Spleen (tissue), 11 donors: ENCODE results near the gene UBL7. TPM values are rescaled to one million over a fixed set of nuclear protein-coding genes. Genes with fewer than 3 reads are reported as not detected.
A peak's percentile ranks its signal among the peaks of the same experiment; 100 is the strongest.

Experiments used
- DNase-seq: peaks from one replicate; pipeline ENCODE4 v3.0.0-alpha.2; 2020
- H3K27ac ChIP-seq, 8 donors: fragments of 200-600 bp; sonication (generic) in 7 of 8; 1 replicate in 4 of 8; 2 replicates in 4 of 8; pipeline versions ENCODE4 v1.5.0 to v1.8.0; 2016 to 2021; ENCODE audit warnings: inconsistent platforms in 4 of 8, mild to moderate bottlenecking in 4 of 8, moderate library complexity in 1 of 8
- H3K27me3 ChIP-seq, 7 donors: fragments of 200-600 bp; sonication (generic) in 6 of 7; replicated peaks in 1 of 7; 1 replicate in 4 of 7; 2 replicates in 3 of 7; pipeline versions ENCODE4 v1.5.0 to v1.8.0; 2016 to 2021; ENCODE audit warnings: inconsistent platforms in 3 of 7, mild to moderate bottlenecking in 1 of 7
- H3K36me3 ChIP-seq, 6 donors: fragments of 200-600 bp; sonication (generic) in 5 of 6; 1 replicate in 4 of 6; 2 replicates in 2 of 6; pipeline versions ENCODE4 v1.5.0 to v1.8.0; 2016 to 2021; ENCODE audit warnings: inconsistent platforms in 2 of 6
- H3K4me1 ChIP-seq, 6 donors: fragments of 200-600 bp; sonication (generic) in 5 of 6; 1 replicate in 3 of 6; 2 replicates in 3 of 6; pipeline versions ENCODE4 v1.5.0 to v1.8.0; 2016 to 2021; ENCODE audit warnings: inconsistent platforms in 3 of 6
- H3K4me3 ChIP-seq, 8 donors: fragments of 200-600 bp; sonication (generic) in 7 of 8; 1 replicate in 4 of 8; 2 replicates in 4 of 8; pipeline versions ENCODE4 v1.5.0 to v1.8.0; 2016 to 2021; ENCODE audit warnings: inconsistent platforms in 4 of 8, mild to moderate bottlenecking in 4 of 8, moderate library complexity in 2 of 8
- H3K9me3 ChIP-seq, 8 donors: fragments of 200-600 bp; sonication (generic) in 7 of 8; 1 replicate in 4 of 8; 2 replicates in 4 of 8; pipeline versions ENCODE4 v1.5.0 to v1.8.0; 2016 to 2021; ENCODE audit warnings: inconsistent platforms in 4 of 8
- POLR2A ChIP-seq, 3 donors: fragments of 450-650 bp; IDR thresholded peaks; one replicate each; pipeline ENCODE4 v1.5.1; 2017; ENCODE audit warnings: antibody characterized with exemption in 3 of 3, mild to moderate bottlenecking in 1 of 3
- POLR2AphosphoS5 ChIP-seq, 3 donors: sonication (generic); formaldehyde crosslinking; IDR thresholded peaks; one replicate each; pipeline ENCODE4 v1.5.1; 2017; ENCODE audit warnings: antibody characterized with exemption in 3 of 3
- WGBS, 5 donors: extraction: QIAGEN DNeasy Blood & Tissue Kit in 3 of 5; methylation state at CpG; one replicate each; pipeline versions ENCODE4 v1.1.5 to v1.1.7; 2013 to 2018; 5-methylcytosine and 5-hydroxymethylcytosine counted together
- intact Hi-C: fragments of 100-400 bp; cut with DNase I; formaldehyde crosslinking; loops from one replicate; pipeline ENCODE4 v1.15.0; 2023; ENCODE audit warnings: low total_unique reads
- polyA plus RNA-seq, 3 donors: library from polyadenylated mRNA; stranded (reverse); fragments of 200-250 nt; gene quantifications; one replicate each; pipeline ENCODE4 v1.2.1, GENCODE V29; 2013
- total RNA-seq, 7 donors: library from RNA; depleted of rRNA in 3 of 7; stranded (reverse); fragments of >200 nt in 3 of 7; fragmentation: NEBNext Ultra II Directional in 4 of 7; extraction: Animal tissue kit (Norgen Biotek cat#: 25700) in 4 of 7; gene quantifications; one replicate each; pipeline versions ENCODE4 v1.1.0 to v1.2.1, GENCODE V29; 2016 to 2021
- TF ChIP-seq, protein P1 (sequence below), 11 experiments: fragments of 200-600 bp in 7 of 11; fragments of 450-650 bp in 4 of 11; sonication (generic) in 4 of 11; IDR thresholded peaks in 8 of 11; conservative IDR thresholded peaks in 3 of 11; 1 replicate in 7 of 11; 2 replicates in 4 of 11; pipeline versions ENCODE4 v1.4.0 to v1.8.0; 2016 to 2021; ENCODE audit warnings: antibody characterized with exemption in 11 of 11, inconsistent platforms in 4 of 11, mild to moderate bottlenecking in 1 of 11
- donor health status: healthy with polysubstance abuse.
- donor health status: DM: no; HTN: no; CAD: no; lungs with moderate emphysema.
- donor health status: DM: no; HTN: no; CAD: no.
- donor health status: Bipolar disorder and iron deficiency.
- donor health status: healthy.
- donor health status: DM: no; HTN: no; CAD: no.
- donor health status: DM: yes; HTN: yes; CAD: no.

UBL7 gene
- total and polyA plus RNA-seq, 10 donors: 36.9 to 83.9 (median 47.7) TPM

DNA sequence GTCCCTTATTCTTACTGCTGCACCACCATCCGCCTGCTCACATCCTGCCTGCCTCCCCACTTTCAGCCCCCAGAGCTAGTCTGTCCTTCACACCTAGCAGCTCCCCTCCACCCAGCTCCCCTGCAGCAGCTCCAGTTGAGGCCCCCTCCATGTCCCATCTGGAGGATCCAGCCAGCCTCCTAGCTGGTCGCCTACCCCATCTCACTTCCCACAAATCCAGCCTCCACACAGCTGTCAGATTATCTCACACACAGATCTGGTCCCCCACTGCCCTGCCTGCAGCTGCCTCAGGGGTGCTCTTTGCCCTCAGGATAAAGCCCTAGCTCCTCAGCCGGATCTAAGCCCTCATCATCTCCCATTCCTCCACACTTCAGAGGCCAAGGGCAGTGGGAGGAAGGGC, 18.4 kb downstream of the UBL7 start:
- Histone ChIP-seq H3K27me3 (no peaks in the 10 kb centered on the region), H3K4me3 (no peak overlapping the region), H3K4me1 (peaks cover 4 to 63% (median 16%) of the 10 kb centered on the region in 6 donors), H3K36me3 (peaks cover 0 to 37% (median 28%) of the 10 kb centered on the region in 6 donors), H3K27ac (peak overlapping the region in 5 of 8 donors; percentile 4 to 74 (median 69)), H3K9me3 (no peaks in the 10 kb centered on the region)
- TF ChIP-seq, protein P1, sequence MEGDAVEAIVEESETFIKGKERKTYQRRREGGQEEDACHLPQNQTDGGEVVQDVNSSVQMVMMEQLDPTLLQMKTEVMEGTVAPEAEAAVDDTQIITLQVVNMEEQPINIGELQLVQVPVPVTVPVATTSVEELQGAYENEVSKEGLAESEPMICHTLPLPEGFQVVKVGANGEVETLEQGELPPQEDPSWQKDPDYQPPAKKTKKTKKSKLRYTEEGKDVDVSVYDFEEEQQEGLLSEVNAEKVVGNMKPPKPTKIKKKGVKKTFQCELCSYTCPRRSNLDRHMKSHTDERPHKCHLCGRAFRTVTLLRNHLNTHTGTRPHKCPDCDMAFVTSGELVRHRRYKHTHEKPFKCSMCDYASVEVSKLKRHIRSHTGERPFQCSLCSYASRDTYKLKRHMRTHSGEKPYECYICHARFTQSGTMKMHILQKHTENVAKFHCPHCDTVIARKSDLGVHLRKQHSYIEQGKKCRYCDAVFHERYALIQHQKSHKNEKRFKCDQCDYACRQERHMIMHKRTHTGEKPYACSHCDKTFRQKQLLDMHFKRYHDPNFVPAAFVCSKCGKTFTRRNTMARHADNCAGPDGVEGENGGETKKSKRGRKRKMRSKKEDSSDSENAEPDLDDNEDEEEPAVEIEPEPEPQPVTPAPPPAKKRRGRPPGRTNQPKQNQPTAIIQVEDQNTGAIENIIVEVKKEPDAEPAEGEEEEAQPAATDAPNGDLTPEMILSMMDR (IDR thresholded peaks at IDR 0.05 in 8 of 11, conservative IDR thresholded peaks at IDR 0.05 in 3 of 11): no peak
- TF ChIP-seq POLR2AphosphoS5 (IDR thresholded peaks at IDR 0.05): no peak
- TF ChIP-seq POLR2A (IDR thresholded peaks at IDR 0.05): no peak
- 63 to 74% (median 73%) methylated on average over 3 of the region's 3 CpGs for WGBS, 5 donors
- intact Hi-C loops: no loop called here
- peak; percentile 64 for DNase-seq

DNA sequence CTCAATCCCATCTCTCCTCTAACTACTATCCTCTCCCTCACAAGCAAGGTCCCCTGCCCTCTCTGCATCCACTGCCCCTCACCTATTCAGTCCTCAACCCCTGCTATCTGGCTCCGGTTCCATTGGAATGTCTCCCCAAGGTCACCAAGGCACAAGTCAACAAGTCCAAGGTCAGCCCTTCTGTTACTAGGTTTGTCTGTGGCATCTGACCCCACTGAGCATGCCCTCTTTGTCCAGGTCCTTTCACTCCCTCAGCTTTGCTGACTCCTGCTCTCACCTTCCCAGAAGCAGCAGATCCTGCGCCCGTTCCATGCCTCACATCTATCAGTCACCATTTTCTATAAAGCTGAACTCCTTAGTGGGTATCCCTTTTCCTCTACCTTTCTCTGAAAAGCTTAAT, 18.9 kb downstream of the UBL7 start:
- intact Hi-C loops: no loop called here
- TF ChIP-seq, protein P1 (IDR thresholded peaks at IDR 0.05 in 8 of 11, conservative IDR thresholded peaks at IDR 0.05 in 3 of 11): no peak
- no peak for TF ChIP-seq POLR2AphosphoS5 (IDR thresholded peaks at IDR 0.05)

DNA sequence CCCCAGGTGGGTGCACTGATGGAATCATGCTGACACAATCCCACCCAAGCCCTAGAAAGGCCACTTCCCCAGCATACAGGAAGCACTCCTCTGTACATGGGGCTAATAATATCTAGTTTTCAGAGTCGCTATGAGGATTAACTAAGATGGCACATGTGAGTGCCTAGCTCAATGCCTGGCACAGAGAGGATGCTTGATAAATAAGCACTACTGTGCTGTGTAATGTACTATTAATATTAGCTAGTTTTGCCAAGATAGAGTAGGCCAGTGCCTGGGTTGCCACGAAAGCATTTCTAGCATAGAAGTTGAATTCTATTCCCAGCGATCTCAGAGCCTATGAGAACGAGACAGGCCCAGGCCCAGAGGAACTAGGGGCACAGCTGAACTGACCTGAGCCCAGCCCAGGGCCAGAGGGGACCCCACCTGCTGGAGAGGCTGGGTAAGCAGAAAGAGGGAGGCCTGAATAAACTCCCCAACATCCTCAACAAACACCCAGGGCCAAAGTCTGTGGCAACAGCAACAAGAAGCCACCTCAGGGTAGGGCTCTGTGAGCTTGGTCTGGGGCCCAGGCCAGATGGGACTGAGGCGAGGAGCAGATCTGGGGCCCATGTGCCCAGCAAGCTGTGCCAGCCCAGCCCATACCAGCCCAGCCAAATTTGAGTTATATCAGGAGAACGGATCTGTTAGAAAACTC, 19.6 kb downstream of the UBL7 start:
- TF ChIP-seq POLR2A (IDR thresholded peaks at IDR 0.05) (no peak), POLR2AphosphoS5 (IDR thresholded peaks at IDR 0.05) (no peak)
- TF ChIP-seq, protein P1 (IDR thresholded peaks at IDR 0.05 in 8 of 11, conservative IDR thresholded peaks at IDR 0.05 in 3 of 11): no peak
- Histone ChIP-seq H3K27ac (peak overlapping the region in 1 of 8 donors; percentile 11), H3K4me3 (no peak overlapping the region), H3K9me3 (no peaks in the 10 kb centered on the region), H3K27me3 (no peaks in the 10 kb centered on the region), H3K4me1 (peaks cover 4 to 63% (median 16%) of the 10 kb centered on the region in 6 donors), H3K36me3 (peaks cover 0 to 25% (median 16%) of the 10 kb centered on the region in 6 donors)
- WGBS, 5 donors: 82 to 90% (median 88%) methylated on average over 6 of the region's 6 CpGs
- peak; percentile 67 for DNase-seq
- intact Hi-C loops: no loop called here

More for the DNA sequence above, 18.9 kb downstream of the UBL7 start:
- peaks cover 0 to 32% (median 23%) of the 10 kb centered on the region in 6 donors for H3K36me3 ChIP-seq
- no peaks in the 10 kb centered on the region for H3K9me3 ChIP-seq
- peaks cover 4 to 63% (median 16%) of the 10 kb centered on the region in 6 donors for H3K4me1 ChIP-seq
- peak overlapping the region in 2 of 8 donors; percentile 6 to 11 for H3K27ac ChIP-seq
- WGBS, 5 donors: 84 to 94% (median 88%) methylated on average over 3 of the region's 3 CpGs
- DNase-seq: peak; percentile 32
- no peak overlapping the region for H3K4me3 ChIP-seq
- H3K27me3 ChIP-seq: no peaks in the 10 kb centered on the region

DNA sequence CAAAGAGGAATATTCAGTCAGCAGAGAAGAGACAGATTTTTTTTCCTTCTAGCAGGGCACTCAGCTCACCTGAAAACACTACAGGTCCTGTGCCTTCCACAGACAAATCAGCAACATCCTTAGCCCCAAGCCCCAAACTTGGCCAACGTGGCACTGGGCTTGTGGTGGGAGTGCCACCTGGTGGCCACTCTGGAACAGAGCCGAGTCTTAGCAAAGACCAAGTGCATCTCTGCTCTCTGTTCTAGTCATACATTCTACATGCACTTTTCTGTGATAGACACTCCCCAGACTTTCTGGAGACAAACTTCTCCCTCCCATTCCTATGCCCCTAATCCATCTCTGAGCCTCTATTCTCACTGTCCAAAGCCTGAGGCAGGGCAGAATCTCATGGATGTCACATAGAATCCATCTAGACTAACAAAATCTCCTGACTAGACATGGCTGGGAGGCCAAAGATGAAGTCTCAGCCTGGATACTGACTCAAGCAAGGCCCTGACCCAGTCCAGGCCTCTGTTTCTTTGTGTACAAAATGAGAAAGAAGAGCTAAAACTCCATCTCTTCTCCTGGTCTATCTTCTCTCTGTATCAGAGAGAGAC, 22.1 kb downstream of the UBL7 start:
- TF ChIP-seq POLR2AphosphoS5 (IDR thresholded peaks at IDR 0.05) (peak in 1 of 3 donors; percentile 68), POLR2A (IDR thresholded peaks at IDR 0.05) (no peak)
- TF ChIP-seq, protein P1 (IDR thresholded peaks at IDR 0.05 in 8 of 11, conservative IDR thresholded peaks at IDR 0.05 in 3 of 11): peak; percentile 85 to 96 (median 94)
- Histone ChIP-seq H3K27ac (no peak overlapping the region), H3K4me3 (no peak overlapping the region), H3K4me1 (peaks cover 6 to 72% (median 32%) of the 10 kb centered on the region in 6 donors), H3K27me3 (no peaks in the 10 kb centered on the region), H3K9me3 (no peaks in the 10 kb centered on the region), H3K36me3 (no peaks in the 10 kb centered on the region)
- intact Hi-C loops: loop anchor here (2.0 kb wide), 1 partner anchor 56 kb away; no protein-coding TSS in a partner anchor
- 0 to 3% (median 0%) methylated on average over 2 of the region's 2 CpGs for WGBS, 5 donors
- peak; percentile 94 for DNase-seq
